Spleen (tissue), 7 donors: ENCODE measurements around the gene KCNG4.

ENCODE experiments used
- CTCF ChIP-seq, 11 experiments: fragments of 200-600 bp in 7 of 11; fragments of 450-650 bp in 4 of 11; sonication (generic) in 4 of 11; IDR thresholded peaks in 8 of 11; conservative IDR thresholded peaks in 3 of 11; 1 replicate in 7 of 11; 2 replicates in 4 of 11; pipeline versions ENCODE4 v1.4.0 to v1.8.0; 2016 to 2021; ENCODE audit warnings: antibody characterized with exemption in 11 of 11, inconsistent platforms in 4 of 11, mild to moderate bottlenecking in 1 of 11
- POLR2A ChIP-seq, 3 donors: fragments of 450-650 bp; IDR thresholded peaks; one replicate each; pipeline ENCODE4 v1.5.1; 2017; ENCODE audit warnings: antibody characterized with exemption in 3 of 3, mild to moderate bottlenecking in 1 of 3
- POLR2AphosphoS5 ChIP-seq, 3 donors: sonication (generic); formaldehyde crosslinking; IDR thresholded peaks; one replicate each; pipeline ENCODE4 v1.5.1; 2017; ENCODE audit warnings: antibody characterized with exemption in 3 of 3
- donor health status: DM: no; HTN: no; CAD: no; lungs with moderate emphysema.
- donor health status: DM: no; HTN: no; CAD: no.
- donor health status: DM: no; HTN: no; CAD: no.

GRCh38 chr16:84229471-84229870, 10.3 kb downstream of the KCNG4 start:
- TF ChIP-seq CTCF (IDR thresholded peaks at IDR 0.05 in 8 of 11, conservative IDR thresholded peaks at IDR 0.05 in 3 of 11) (no peak), POLR2AphosphoS5 (IDR thresholded peaks at IDR 0.05) (no peak), POLR2A (IDR thresholded peaks at IDR 0.05) (no peak)
